ENCODE measurements around the gene SLC30A5. TPM values are rescaled to one million over a fixed set of nuclear protein-coding genes. Genes with fewer than 3 reads are reported as not detected.
"Not testable (repeated sequence)": the region's sequence is repeated elsewhere in the genome, so short reads cannot be mapped to it uniquely, and the experiment has no call there.

Gene SLC30A5
- total RNA-seq, 6 donors from 2014 or later, result 23.3 to 61.4 (median 42.8) TPM

DNA sequence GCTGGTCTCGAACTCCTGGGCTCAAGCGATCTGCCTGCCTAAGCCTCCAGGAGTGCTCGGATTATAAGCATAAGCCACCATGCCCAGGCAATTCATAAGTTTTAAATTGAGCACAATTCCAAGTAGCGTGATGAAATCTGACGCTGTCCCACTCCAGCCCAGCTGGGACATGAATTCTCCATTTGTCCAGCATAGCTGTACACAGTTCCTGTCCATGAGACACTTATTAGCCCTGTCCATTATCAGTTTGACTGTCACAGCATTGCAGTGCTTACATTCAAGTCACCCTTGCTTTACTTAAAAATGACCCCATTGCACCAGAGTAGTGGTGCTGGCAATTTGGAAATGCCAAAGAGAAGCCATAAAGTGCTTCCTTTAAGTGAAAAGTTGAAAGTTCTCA is 7.6 kb upstream of the SLC30A5 start:
- TF ChIP-seq EP300 (IDR thresholded peaks at IDR 0.05) (no peak), POLR2A (IDR thresholded peaks at IDR 0.05) (no peak), CTCF (IDR thresholded peaks at IDR 0.05) (no peak), POLR2AphosphoS5 (IDR thresholded peaks at IDR 0.05) (no peak)
- ATAC-seq (ENCODE audit: low FRiP score in 2 of 2) (no peak), DNase-seq (no peak)
- 89 to 95% methylated on average over 5 of the region's 5 CpGs for WGBS, 2 donors
- Histone ChIP-seq H3K27me3 (no peaks in the 10 kb centered on the region), H3K4me3 (no peak overlapping the region), H3K4me1 (no peaks in the 10 kb centered on the region), H3K36me3 (no peaks in the 10 kb centered on the region), H3K9me3 (no peaks in the 10 kb centered on the region), H3K27ac (no peak overlapping the region)

- H3K27ac ChIP-seq; H3K4me1 ChIP-seq; H3K36me3 ChIP-seq; H3K9me3 ChIP-seq; H3K27me3 ChIP-seq; H3K4me3 ChIP-seq; ATAC-seq (ENCODE audit: low FRiP score in 2 of 2): not testable (repeated sequence)
- DNase-seq, result peak in 1 of 2 donors; percentile 53
- WGBS, 2 donors, result 81 to 97% methylated on average over 7 of the region's 7 CpGs
Observed at GRCh38 chr5:69088006-69088405, 5.8 kb upstream of the SLC30A5 start.

DNA sequence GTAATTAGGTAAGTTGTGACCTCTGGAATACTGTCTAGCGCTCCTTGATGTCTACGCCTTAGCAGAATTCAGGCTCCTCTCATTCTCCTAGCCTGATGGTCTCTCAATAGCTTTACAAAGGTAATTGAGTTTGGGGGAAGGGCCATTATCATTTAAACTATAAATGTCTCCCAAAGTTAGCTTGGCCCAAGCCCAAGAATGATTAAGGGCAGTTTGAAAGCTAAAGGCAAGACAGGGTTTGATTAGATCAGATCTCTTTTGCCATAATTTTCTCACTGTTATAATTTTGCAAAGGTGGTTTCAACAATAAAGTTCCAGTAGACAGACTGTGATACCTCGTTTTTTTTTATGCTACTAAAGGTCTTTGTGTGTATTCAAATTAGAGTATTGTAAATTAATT is 3.7 kb upstream of the SLC30A5 start:
- Histone ChIP-seq H3K4me1 (peaks cover under 1 to 11% (median 6%) of the 10 kb centered on the region in 4 donors), H3K36me3 (no peaks in the 10 kb centered on the region), H3K9me3 (no peaks in the 10 kb centered on the region), H3K27ac (no peak overlapping the region), H3K4me3 (no peak overlapping the region), H3K27me3 (no peaks in the 10 kb centered on the region)
- DNase-seq (no peak), ATAC-seq (ENCODE audit: low FRiP score in 2 of 2) (no peak)
- TF ChIP-seq POLR2AphosphoS5 (IDR thresholded peaks at IDR 0.05) (no peak), POLR2A (IDR thresholded peaks at IDR 0.05) (no peak), EP300 (IDR thresholded peaks at IDR 0.05) (no peak), CTCF (IDR thresholded peaks at IDR 0.05) (no peak)
- WGBS, 2 donors, result 82 to 92% methylated on average over 3 of the region's 3 CpGs

- Histone ChIP-seq H3K36me3 (peaks cover 0 to 10% (median 0%) of the 10 kb centered on the region in 4 donors), H3K27ac (no peak overlapping the region), H3K4me3 (no peak overlapping the region), H3K9me3 (no peaks in the 10 kb centered on the region), H3K4me1 (peaks cover 15 to 24% (median 20%) of the 10 kb centered on the region in 4 donors), H3K27me3 (no peaks in the 10 kb centered on the region)
- ATAC-seq (ENCODE audit: low FRiP score in 2 of 2) (no peak), DNase-seq (no peak)
- 91 to 93% methylated on average over 6 of the region's 6 CpGs for WGBS, 2 donors
- TF ChIP-seq POLR2A (IDR thresholded peaks at IDR 0.05) (no peak), CTCF (IDR thresholded peaks at IDR 0.05) (no peak), POLR2AphosphoS5 (IDR thresholded peaks at IDR 0.05) (no peak), EP300 (IDR thresholded peaks at IDR 0.05) (no peak)
Observed at GRCh38 chr5:69091771-69092170, 2.0 kb upstream of the SLC30A5 start.

DNA sequence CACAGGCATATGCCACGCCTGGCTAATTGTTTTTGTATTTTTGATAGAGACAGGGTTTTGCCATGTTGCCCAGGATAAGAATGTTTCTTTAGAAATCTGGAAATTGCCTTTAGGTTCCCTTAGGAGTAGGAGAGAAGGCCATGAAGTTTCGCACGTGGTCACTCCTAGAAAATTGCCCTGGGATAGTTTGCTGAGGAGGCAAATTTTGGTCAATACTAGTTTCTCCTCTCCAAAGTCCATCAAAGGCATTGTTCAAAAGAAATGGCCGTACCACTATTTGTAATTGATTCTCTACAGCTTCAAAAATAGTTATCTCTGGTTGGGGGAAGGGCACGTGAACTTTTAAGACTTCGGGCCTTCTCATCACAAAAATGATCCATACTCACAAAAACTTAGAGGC is 845 bp upstream of the SLC30A5 start:
- Histone ChIP-seq H3K9me3 (no peaks in the 10 kb centered on the region), H3K27me3 (no peaks in the 10 kb centered on the region), H3K36me3 (peaks cover 0 to 10% (median 0%) of the 10 kb centered on the region in 4 donors), H3K27ac (no peak overlapping the region), H3K4me1 (peaks cover 15 to 24% (median 23%) of the 10 kb centered on the region in 4 donors), H3K4me3 (no peak overlapping the region)
- no peak for TF ChIP-seq EP300 (IDR thresholded peaks at IDR 0.05)
- no peak for TF ChIP-seq POLR2A (IDR thresholded peaks at IDR 0.05)
- TF ChIP-seq CTCF (IDR thresholded peaks at IDR 0.05), result no peak
- TF ChIP-seq POLR2AphosphoS5 (IDR thresholded peaks at IDR 0.05), result no peak
- ATAC-seq (ENCODE audit: low FRiP score in 2 of 2) (no peak), DNase-seq (no peak)
- WGBS, 2 donors, result 91% methylated on average over 6 of the region's 6 CpGs
